SK-N-SH (cell line): ENCODE results near the gene LGALS8. TPM values are rescaled to one million over a fixed set of nuclear protein-coding genes. Genes with fewer than 3 reads are reported as not detected.

Source experiments
- CTCF ChIA-PET: fragments of 300-600, 350-600 bp; formaldehyde crosslinking; extraction: SDS; loops from one replicate; lab custom pipeline; 2021; lab: Yijun Ruan, JAX
- POLR2A ChIA-PET: fragments of 350-600 bp; sonication (Branson Sonifier 250); formaldehyde crosslinking; extraction: SDS; loops from one replicate; lab custom pipeline; 2020; ENCODE audit warnings: antibody characterized with exemption, inconsistent platforms; lab: Yijun Ruan, JAX
- DNase-seq: peaks from one replicate; pipeline ENCODE4 v3.0.0; 2012
- H2AFZ ChIP-seq: fragments of 200-600 bp; sonication (generic); 2 replicates; pipeline ENCODE4 v1.8.1; 2016; ENCODE audit warnings: antibody characterized with exemption, mild to moderate bottlenecking, low read depth
- H3F3A ChIP-seq: fragments of 200-600 bp; sonication (generic); replicated peaks from 2 replicates; pipeline ENCODE3; 2016; ENCODE audit warnings: antibody characterized with exemption, mild to moderate bottlenecking; ENCODE audit not compliant: insufficient read depth
- H3K27ac ChIP-seq, 2 experiments: fragments of 200-500 bp in 1 of 2; fragments of 200-600 bp in 1 of 2; sonication (Bioruptor generic) in 1 of 2; sonication (generic), shearing (Covaris generic) in 1 of 2; 2 replicates each; pipeline versions ENCODE4 v1.5.1 to v1.6.1; 2014 to 2016; ENCODE audit warnings: low read depth in 2 of 2, inconsistent platforms in 1 of 2, low read length in 1 of 2, mild to moderate bottlenecking in 1 of 2, mixed read lengths in 1 of 2
- H3K27me3 ChIP-seq: fragments of 200-600 bp; sonication (generic), shearing (Covaris generic); 2 replicates; pipeline ENCODE4 v1.6.1; 2016; ENCODE audit warnings: mixed run types; ENCODE audit not compliant: insufficient read depth
- H3K36me3 ChIP-seq, 2 experiments: fragments of 200-500 bp in 1 of 2; fragments of 200-600 bp in 1 of 2; sonication (Bioruptor generic) in 1 of 2; sonication (generic) in 1 of 2; replicated peaks in 1 of 2; 2 replicates each; pipeline versions ENCODE3 to v1.5.1; 2014 to 2016; ENCODE audit warnings: low read length in 1 of 2, mild to moderate bottlenecking in 1 of 2; ENCODE audit not compliant: insufficient read depth in 2 of 2, control insufficient read depth in 1 of 2
- H3K4me1 ChIP-seq, 2 experiments: fragments of 200-500 bp in 1 of 2; fragments of 200-600 bp in 1 of 2; sonication (Bioruptor generic) in 1 of 2; sonication (generic), shearing (Covaris generic) in 1 of 2; 2 replicates each; pipeline versions ENCODE4 v1.5.1 to v1.6.1; 2014 to 2016; ENCODE audit warnings: low read depth in 1 of 2, low read length in 1 of 2, mixed run types in 1 of 2; ENCODE audit not compliant: insufficient read depth in 2 of 2, control insufficient read depth in 1 of 2
- H3K4me2 ChIP-seq: fragments of 200-600 bp; sonication (generic), shearing (Covaris generic); 2 replicates; pipeline ENCODE4 v1.6.1; 2017; ENCODE audit warnings: mixed run types
- H3K4me3 ChIP-seq, 2 experiments: fragments of 200-500 bp in 1 of 2; fragments of 200-600 bp in 1 of 2; sonication (Bioruptor generic) in 1 of 2; sonication (generic), shearing (Covaris generic) in 1 of 2; 2 replicates each; pipeline versions ENCODE4 v1.5.1 to v1.8.1; 2014 to 2016; ENCODE audit warnings: low read depth in 2 of 2, inconsistent platforms in 1 of 2, low read length in 1 of 2, mild to moderate bottlenecking in 1 of 2, mixed read lengths in 1 of 2, moderate library complexity in 1 of 2
- H3K79me2 ChIP-seq: fragments of 200-600 bp; sonication (generic); 2 replicates; pipeline ENCODE4 v1.8.1; 2017; ENCODE audit warnings: mild to moderate bottlenecking; ENCODE audit not compliant: insufficient read depth
- H3K9ac ChIP-seq: fragments of 200-600 bp; sonication (generic); 2 replicates; pipeline ENCODE4 v1.6.1; 2017; ENCODE audit warnings: mixed run types
- H3K9me2 ChIP-seq: fragments of 200-600 bp; sonication (generic); 2 replicates; pipeline ENCODE4 v1.6.1; 2017; ENCODE audit warnings: mixed run types
- H3K9me3 ChIP-seq: fragments of 200-600 bp; sonication (generic); 2 replicates; pipeline ENCODE4 v1.6.1; 2017; ENCODE audit warnings: mixed run types, mild to moderate bottlenecking, moderate library complexity
- H4K20me1 ChIP-seq: fragments of 200-600 bp; sonication (generic); 2 replicates; pipeline ENCODE4 v1.6.1; 2017; ENCODE audit warnings: mild to moderate bottlenecking, mixed run types; ENCODE audit not compliant: insufficient read depth
- CHD2 ChIP-seq: fragments of 150-350 bp; IDR thresholded peaks from 2 replicates; pipeline ENCODE4 v1.6.1; 2018; ENCODE audit warnings: low read length; ENCODE audit not compliant: partially characterized antibody
- ELF1 ChIP-seq: IDR thresholded peaks from 2 replicates; pipeline ENCODE4 v1.4.0; 2012
- EZH2phosphoT487 ChIP-seq: fragments of 200-600 bp; sonication (generic); IDR thresholded peaks from 2 replicates; pipeline ENCODE4 v1.6.1; 2017; ENCODE audit warnings: low read depth, mixed run types, mild to moderate bottlenecking, antibody characterized with exemption, moderate library complexity, borderline replicate concordance
- FOXJ3 ChIP-seq: sonication (generic); formaldehyde crosslinking; IDR thresholded peaks from 2 replicates; pipeline ENCODE4 v1.5.1; 2020; ENCODE audit warnings: mild to moderate bottlenecking, missing genetic modification reagents
- GABPA ChIP-seq: IDR thresholded peaks from 2 replicates; pipeline ENCODE4 v1.4.0; 2012; ENCODE audit warnings: low read depth, mild to moderate bottlenecking
- GATA2 ChIP-seq: sonication (generic); formaldehyde crosslinking; IDR thresholded peaks from 2 replicates; pipeline ENCODE4 v1.5.0; 2020; ENCODE audit warnings: mild to moderate bottlenecking, missing genetic modification reagents
- MXI1 ChIP-seq: IDR thresholded peaks from 2 replicates; pipeline ENCODE4 v1.6.1; 2012; ENCODE audit warnings: mild to moderate bottlenecking, low read depth, low read length, improper control_type of control experiment
- POLR2AphosphoS5 ChIP-seq: IDR thresholded peaks from 2 replicates; pipeline ENCODE4 v1.6.1; 2012; ENCODE audit warnings: low read depth, low read length
- RAD21 ChIP-seq: IDR thresholded peaks from 2 replicates; pipeline ENCODE4 v1.6.1; 2012; ENCODE audit warnings: mild to moderate bottlenecking, low read length
- RXRA ChIP-seq: IDR thresholded peaks from 2 replicates; pipeline ENCODE4 v1.4.0; 2012; ENCODE audit warnings: low read depth, mild to moderate bottlenecking, borderline replicate concordance
- SMC3 ChIP-seq: IDR thresholded peaks from 2 replicates; pipeline ENCODE4 v1.6.1; 2012; ENCODE audit warnings: low read depth, low read length, improper control_type of control experiment
- WGBS: methylation state at CpG from one replicate; pipeline ENCODE4 v1.1.6; 2017; ENCODE audit warnings: low lambda C conversion rate; 5-methylcytosine and 5-hydroxymethylcytosine counted together
- polyA plus RNA-seq, 3 experiments: library from polyadenylated mRNA; depleted of rRNA; stranded (reverse); fragments of >200 nt; gene quantifications; 2 replicates each; pipeline ENCODE4 v1.2.3, GENCODE V29; 2012
- TF ChIP-seq, protein P1 (sequence below): fragments of 150-350 bp; IDR thresholded peaks from 2 replicates; pipeline ENCODE4 v1.6.1; 2017; ENCODE audit warnings: antibody characterized with exemption, low read length, low read depth, borderline replicate concordance
- TF ChIP-seq, protein P2 (sequence below): fragments of 150-350 bp; IDR thresholded peaks from 2 replicates; pipeline ENCODE4 v1.6.1; 2016; ENCODE audit warnings: mild to moderate bottlenecking, low read depth, low read length
- TF ChIP-seq, protein P3 (sequence below): IDR thresholded peaks from 2 replicates; pipeline ENCODE4 v1.6.1; 2012; ENCODE audit warnings: mild to moderate bottlenecking, low read depth, low read length, moderate library complexity
- TF ChIP-seq, protein P4 (sequence below): IDR thresholded peaks from 2 replicates; pipeline ENCODE4 v1.4.0; 2012; ENCODE audit warnings: low read depth, borderline replicate concordance

Gene LGALS8
- polyA plus RNA-seq, 1 of the 3 experiments (the other 2 are of a cell fraction) = 18.9 TPM

DNA sequence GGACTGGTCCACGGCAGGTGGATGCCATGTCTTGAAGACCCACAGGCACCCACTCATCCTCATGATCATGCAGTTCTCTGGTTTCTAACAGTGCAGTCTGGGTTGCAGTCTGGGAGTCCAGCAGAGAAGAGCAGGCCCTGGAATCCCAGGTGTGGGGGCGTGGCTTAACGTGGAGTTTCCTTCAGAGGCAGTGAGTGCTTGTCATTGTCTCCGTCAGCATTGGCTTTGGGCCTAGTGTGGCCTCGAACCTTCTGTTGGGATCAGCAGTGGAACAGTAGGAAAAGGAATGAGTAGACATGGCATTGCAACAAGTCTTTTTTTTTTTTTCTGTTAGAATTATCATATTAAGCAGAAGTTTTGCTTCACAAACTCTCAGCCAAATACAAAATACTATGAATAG, 12.8 kb downstream of the LGALS8 start:
- POLR2A ChIA-PET = no interaction called here
- no peaks in the 10 kb centered on the region for H3K27me3 ChIP-seq
- H3K4me2 ChIP-seq = no peak overlapping the region
- no peak overlapping the region for H3K27ac ChIP-seq
- peaks cover 0 to 8% of the 10 kb centered on the region in 2 experiments; a peak in 2 of 4 replicates for H3K4me1 ChIP-seq
- H3K9me2 ChIP-seq = no peaks in the 10 kb centered on the region
- H3F3A ChIP-seq = peaks cover 4% of the 10 kb centered on the region
- H4K20me1 ChIP-seq = no peaks in the 10 kb centered on the region
- H2AFZ ChIP-seq = no peak overlapping the region
- TF ChIP-seq FOXJ3 (CRISPR knock-in tag) = no peak
- TF ChIP-seq RXRA = no peak
- TF ChIP-seq, protein P1, sequence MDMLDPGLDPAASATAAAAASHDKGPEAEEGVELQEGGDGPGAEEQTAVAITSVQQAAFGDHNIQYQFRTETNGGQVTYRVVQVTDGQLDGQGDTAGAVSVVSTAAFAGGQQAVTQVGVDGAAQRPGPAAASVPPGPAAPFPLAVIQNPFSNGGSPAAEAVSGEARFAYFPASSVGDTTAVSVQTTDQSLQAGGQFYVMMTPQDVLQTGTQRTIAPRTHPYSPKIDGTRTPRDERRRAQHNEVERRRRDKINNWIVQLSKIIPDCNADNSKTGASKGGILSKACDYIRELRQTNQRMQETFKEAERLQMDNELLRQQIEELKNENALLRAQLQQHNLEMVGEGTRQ = no peak
- TF ChIP-seq, protein P2, sequence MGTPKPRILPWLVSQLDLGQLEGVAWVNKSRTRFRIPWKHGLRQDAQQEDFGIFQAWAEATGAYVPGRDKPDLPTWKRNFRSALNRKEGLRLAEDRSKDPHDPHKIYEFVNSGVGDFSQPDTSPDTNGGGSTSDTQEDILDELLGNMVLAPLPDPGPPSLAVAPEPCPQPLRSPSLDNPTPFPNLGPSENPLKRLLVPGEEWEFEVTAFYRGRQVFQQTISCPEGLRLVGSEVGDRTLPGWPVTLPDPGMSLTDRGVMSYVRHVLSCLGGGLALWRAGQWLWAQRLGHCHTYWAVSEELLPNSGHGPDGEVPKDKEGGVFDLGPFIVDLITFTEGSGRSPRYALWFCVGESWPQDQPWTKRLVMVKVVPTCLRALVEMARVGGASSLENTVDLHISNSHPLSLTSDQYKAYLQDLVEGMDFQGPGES = no peak
- no peak for TF ChIP-seq GABPA
- TF ChIP-seq EZH2phosphoT487 = no peak
- TF ChIP-seq MXI1 = no peak
- no peak for TF ChIP-seq SMC3
- TF ChIP-seq, protein P3, sequence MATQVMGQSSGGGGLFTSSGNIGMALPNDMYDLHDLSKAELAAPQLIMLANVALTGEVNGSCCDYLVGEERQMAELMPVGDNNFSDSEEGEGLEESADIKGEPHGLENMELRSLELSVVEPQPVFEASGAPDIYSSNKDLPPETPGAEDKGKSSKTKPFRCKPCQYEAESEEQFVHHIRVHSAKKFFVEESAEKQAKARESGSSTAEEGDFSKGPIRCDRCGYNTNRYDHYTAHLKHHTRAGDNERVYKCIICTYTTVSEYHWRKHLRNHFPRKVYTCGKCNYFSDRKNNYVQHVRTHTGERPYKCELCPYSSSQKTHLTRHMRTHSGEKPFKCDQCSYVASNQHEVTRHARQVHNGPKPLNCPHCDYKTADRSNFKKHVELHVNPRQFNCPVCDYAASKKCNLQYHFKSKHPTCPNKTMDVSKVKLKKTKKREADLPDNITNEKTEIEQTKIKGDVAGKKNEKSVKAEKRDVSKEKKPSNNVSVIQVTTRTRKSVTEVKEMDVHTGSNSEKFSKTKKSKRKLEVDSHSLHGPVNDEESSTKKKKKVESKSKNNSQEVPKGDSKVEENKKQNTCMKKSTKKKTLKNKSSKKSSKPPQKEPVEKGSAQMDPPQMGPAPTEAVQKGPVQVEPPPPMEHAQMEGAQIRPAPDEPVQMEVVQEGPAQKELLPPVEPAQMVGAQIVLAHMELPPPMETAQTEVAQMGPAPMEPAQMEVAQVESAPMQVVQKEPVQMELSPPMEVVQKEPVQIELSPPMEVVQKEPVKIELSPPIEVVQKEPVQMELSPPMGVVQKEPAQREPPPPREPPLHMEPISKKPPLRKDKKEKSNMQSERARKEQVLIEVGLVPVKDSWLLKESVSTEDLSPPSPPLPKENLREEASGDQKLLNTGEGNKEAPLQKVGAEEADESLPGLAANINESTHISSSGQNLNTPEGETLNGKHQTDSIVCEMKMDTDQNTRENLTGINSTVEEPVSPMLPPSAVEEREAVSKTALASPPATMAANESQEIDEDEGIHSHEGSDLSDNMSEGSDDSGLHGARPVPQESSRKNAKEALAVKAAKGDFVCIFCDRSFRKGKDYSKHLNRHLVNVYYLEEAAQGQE = no peak
- TF ChIP-seq, protein P4, sequence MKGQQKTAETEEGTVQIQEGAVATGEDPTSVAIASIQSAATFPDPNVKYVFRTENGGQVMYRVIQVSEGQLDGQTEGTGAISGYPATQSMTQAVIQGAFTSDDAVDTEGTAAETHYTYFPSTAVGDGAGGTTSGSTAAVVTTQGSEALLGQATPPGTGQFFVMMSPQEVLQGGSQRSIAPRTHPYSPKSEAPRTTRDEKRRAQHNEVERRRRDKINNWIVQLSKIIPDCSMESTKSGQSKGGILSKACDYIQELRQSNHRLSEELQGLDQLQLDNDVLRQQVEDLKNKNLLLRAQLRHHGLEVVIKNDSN = no peak
- no peak for TF ChIP-seq GATA2 (CRISPR knock-in tag)
- no peak for TF ChIP-seq POLR2AphosphoS5
- no peak for TF ChIP-seq ELF1
- TF ChIP-seq CHD2 = no peak
- TF ChIP-seq RAD21 = no peak
- H3K9ac ChIP-seq = no peak overlapping the region
- DNase-seq = no peak
- H3K36me3 ChIP-seq = peaks cover 10 to 41% of the 10 kb centered on the region in 2 experiments
- CTCF ChIA-PET = interaction anchor here (1.4 kb wide), 1 partner anchor 23 kb away, joined by 3 read pairs; no protein-coding TSS in a partner anchor
- no peak overlapping the region for H3K4me3 ChIP-seq
- no peaks in the 10 kb centered on the region; the same call in 1 of the 2 replicates for H3K79me2 ChIP-seq
- H3K9me3 ChIP-seq = no peaks in the 10 kb centered on the region
- WGBS = 91% methylated on average over 4 of the region's 5 CpGs
